A673 (cell line): ENCODE measurements around the gene DIP2C. TPM values are rescaled to one million over a fixed set of nuclear protein-coding genes. Genes with fewer than 3 reads are reported as not detected.
A peak's percentile ranks its signal among the peaks of the same experiment; 100 is the strongest.

ENCODE experiments used
- BruUV-seq: library from RNA; stranded (reverse); fragments of 400-500 nt; replicated peaks from 2 replicates; lab custom pipeline; 2021; lab: Mats Ljungman, UMichigan
- CTCF ChIA-PET: fragments of 300-600 bp; sonication (Branson Sonifier 250); formaldehyde crosslinking; loops from one replicate; lab custom pipeline; 2022; ENCODE audit warnings: antibody characterized with exemption; lab: Charles Lee
- POLR2A ChIA-PET: fragments of 300-600 bp; sonication (Branson Sonifier 250); formaldehyde crosslinking; loops from one replicate; lab custom pipeline; 2022; ENCODE audit warnings: antibody characterized with exemption; ENCODE audit not compliant: low non-redundant PET; lab: Charles Lee
- DNase-seq: peaks from one replicate; pipeline ENCODE4 v3.0.0-alpha.2; 2015; ENCODE audit warnings: low spot score
- H3K27ac ChIP-seq: fragments of 200-600 bp; sonication (generic); 2 replicates; pipeline ENCODE4 v1.5.1; 2016; ENCODE audit warnings: mixed run types, low read depth, mild to moderate bottlenecking, mixed read lengths, antibody characterized with exemption, low read length; ENCODE audit not compliant: poor library complexity, severe bottlenecking
- H3K27me3 ChIP-seq: fragments of 200-600 bp; sonication (generic); replicated peaks from 2 replicates; pipeline ENCODE4 v1.6.1; 2017; ENCODE audit warnings: mixed run types, low read depth, mild to moderate bottlenecking, mixed read lengths, antibody characterized with exemption, low read length; ENCODE audit not compliant: insufficient read depth, poor library complexity
- H3K36me3 ChIP-seq: fragments of 200-600 bp; sonication (generic); 2 replicates; pipeline ENCODE4 v1.6.1; 2016; ENCODE audit warnings: mixed run types, mild to moderate bottlenecking, mixed read lengths, antibody characterized with exemption, low read length; ENCODE audit not compliant: insufficient read depth, poor library complexity, severe bottlenecking
- H3K4me1 ChIP-seq: fragments of 200-600 bp; sonication (generic); 2 replicates; pipeline ENCODE4 v1.6.1; 2017; ENCODE audit warnings: mixed run types, mild to moderate bottlenecking, mixed read lengths, antibody characterized with exemption, low read length; ENCODE audit not compliant: insufficient read depth, poor library complexity, severe bottlenecking
- H3K4me3 ChIP-seq: fragments of 200-600 bp; sonication (generic); 2 replicates; pipeline ENCODE4 v1.5.1; 2016; ENCODE audit warnings: low read depth, mixed run types, mild to moderate bottlenecking, mixed read lengths, low read length; ENCODE audit not compliant: poor library complexity, severe bottlenecking
- H3K9me3 ChIP-seq: fragments of 200-600 bp; sonication (generic); 2 replicates; pipeline ENCODE4 v1.6.1; 2016; ENCODE audit warnings: mixed run types, low read depth, mild to moderate bottlenecking, mixed read lengths, antibody characterized with exemption, low read length; ENCODE audit not compliant: poor library complexity, severe bottlenecking
- EZH2 ChIP-seq: fragments of 200-600 bp; sonication (generic); IDR thresholded peaks from 2 replicates; pipeline ENCODE4 v1.6.1; 2017; ENCODE audit warnings: borderline replicate concordance, low read depth, mild to moderate bottlenecking, mixed read lengths, antibody characterized with exemption, low read length; ENCODE audit not compliant: poor library complexity, severe bottlenecking
- intact Hi-C: fragments of 100-400 bp; cut with micrococcal nuclease; formaldehyde crosslinking; loops from one replicate; pipeline ENCODE4 v1.10.0; 2022; ENCODE audit not compliant: unreplicated experiment
- total RNA-seq: library from RNA; stranded (reverse); gene quantifications from 2 replicates; pipeline ENCODE4 v1.2.3, GENCODE V29; 2021
- TF ChIP-seq, protein P1 (sequence below): fragments of 300-800, 200-600 bp; sonication (generic); conservative IDR thresholded peaks from 2 replicates; pipeline ENCODE4 v1.5.1; 2017; ENCODE audit warnings: low read depth, mild to moderate bottlenecking, antibody characterized with exemption, low read length, moderate library complexity, mixed read lengths

DIP2C gene
- total RNA-seq, 1 experiment from 2014 or later: 13.2 TPM

GRCh38 chr10:320771-321170 is 368.7 kb downstream of the DIP2C start:
- H3K4me1 ChIP-seq: peaks cover 39% of the 10 kb centered on the region
- ChIA-PET POLR2A (no interaction called here), CTCF (no interaction called here)
- H3K9me3 ChIP-seq: no peaks in the 10 kb centered on the region
- intact Hi-C loops: no loop called here
- no peak for TF ChIP-seq EZH2
- TF ChIP-seq, protein P1, sequence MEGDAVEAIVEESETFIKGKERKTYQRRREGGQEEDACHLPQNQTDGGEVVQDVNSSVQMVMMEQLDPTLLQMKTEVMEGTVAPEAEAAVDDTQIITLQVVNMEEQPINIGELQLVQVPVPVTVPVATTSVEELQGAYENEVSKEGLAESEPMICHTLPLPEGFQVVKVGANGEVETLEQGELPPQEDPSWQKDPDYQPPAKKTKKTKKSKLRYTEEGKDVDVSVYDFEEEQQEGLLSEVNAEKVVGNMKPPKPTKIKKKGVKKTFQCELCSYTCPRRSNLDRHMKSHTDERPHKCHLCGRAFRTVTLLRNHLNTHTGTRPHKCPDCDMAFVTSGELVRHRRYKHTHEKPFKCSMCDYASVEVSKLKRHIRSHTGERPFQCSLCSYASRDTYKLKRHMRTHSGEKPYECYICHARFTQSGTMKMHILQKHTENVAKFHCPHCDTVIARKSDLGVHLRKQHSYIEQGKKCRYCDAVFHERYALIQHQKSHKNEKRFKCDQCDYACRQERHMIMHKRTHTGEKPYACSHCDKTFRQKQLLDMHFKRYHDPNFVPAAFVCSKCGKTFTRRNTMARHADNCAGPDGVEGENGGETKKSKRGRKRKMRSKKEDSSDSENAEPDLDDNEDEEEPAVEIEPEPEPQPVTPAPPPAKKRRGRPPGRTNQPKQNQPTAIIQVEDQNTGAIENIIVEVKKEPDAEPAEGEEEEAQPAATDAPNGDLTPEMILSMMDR: no peak
- H3K36me3 ChIP-seq: peaks cover 3% of the 10 kb centered on the region
- no peaks in the 10 kb centered on the region for H3K27me3 ChIP-seq
- BruUV-seq: no TSS peak
- no peak overlapping the region for H3K27ac ChIP-seq
- H3K4me3 ChIP-seq: no peak overlapping the region
- no peak for DNase-seq

DNA sequence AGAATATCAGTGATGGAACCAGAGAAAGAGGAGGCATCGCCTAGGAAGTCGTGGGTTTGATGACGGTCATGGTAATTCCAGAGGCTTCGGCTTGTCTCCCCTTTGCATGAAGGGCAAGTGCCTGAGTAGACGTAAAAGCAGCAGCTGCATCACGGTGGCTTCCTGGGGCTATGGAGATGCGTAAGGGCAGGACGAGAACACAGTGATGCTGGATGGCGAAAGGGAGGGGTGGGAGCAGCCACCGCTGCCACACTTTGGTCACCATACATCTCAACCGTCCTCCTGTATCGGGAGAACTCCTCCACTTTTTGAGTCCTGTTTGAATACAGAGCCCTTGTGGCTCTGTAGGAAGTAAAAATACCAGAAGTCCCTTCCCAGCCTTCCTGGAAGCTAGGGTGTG is 371.5 kb downstream of the DIP2C start:
- Histone ChIP-seq H3K27me3 (no peaks in the 10 kb centered on the region), H3K4me1 (peaks cover 45% of the 10 kb centered on the region), H3K27ac (peak overlapping the region; percentile 21), H3K4me3 (no peak overlapping the region), H3K36me3 (peaks cover 3% of the 10 kb centered on the region), H3K9me3 (no peaks in the 10 kb centered on the region)
- no peak for TF ChIP-seq EZH2
- TF ChIP-seq, protein P1: no peak
- POLR2A ChIA-PET: no interaction called here
- CTCF ChIA-PET: no interaction called here
- DNase-seq: no peak
- intact Hi-C loops: no loop called here
- BruUV-seq: no TSS peak

- peak; percentile 53 for DNase-seq
- Histone ChIP-seq H3K4me1 (peaks cover 45% of the 10 kb centered on the region), H3K9me3 (no peaks in the 10 kb centered on the region), H3K27me3 (no peaks in the 10 kb centered on the region), H3K4me3 (no peak overlapping the region), H3K27ac (peak overlapping the region; percentile 21), H3K36me3 (peaks cover 3% of the 10 kb centered on the region)
- intact Hi-C loops: no loop called here
- TF ChIP-seq EZH2: no peak
- TF ChIP-seq, protein P1: no peak
- BruUV-seq: no TSS peak
- ChIA-PET CTCF (no interaction called here), POLR2A (no interaction called here)
Observed at GRCh38 chr10:317271-317769, 372.1 kb downstream of the DIP2C start.
